Natural killer cell (primary cell): ENCODE results near the gene ILKAP. TPM values are rescaled to one million over a fixed set of nuclear protein-coding genes. Genes with fewer than 3 reads are reported as not detected.
A peak's percentile ranks its signal among the peaks of the same experiment; 100 is the strongest.

Experiments used
- ATAC-seq, 3 donors: fragments of 150-1000 bp in 2 of 3; fragments of 200-7000 bp in 1 of 3; cut with Tn5 transposase; 1 replicate in 1 of 3; 2 replicates in 2 of 3; pipeline ENCODE4 v1.10.0; 2021; ENCODE audit warnings: mild to moderate bottlenecking in 2 of 3, moderate library complexity in 2 of 3
- DNase-seq, 2 donors: peaks; one replicate each; pipeline versions ENCODE4 v3.0.0 to v3.0.0-alpha.2; 2013 to 2021; ENCODE audit warnings: mixed read lengths in 1 of 2
- H3K27ac ChIP-seq: one replicate; pipeline ENCODE4 v1.5.1; 2013; ENCODE audit warnings: mild to moderate bottlenecking, low read length
- H3K27me3 ChIP-seq: one replicate; pipeline ENCODE4 v1.6.1; 2013; ENCODE audit warnings: low read length; ENCODE audit not compliant: control insufficient read depth, insufficient read depth
- H3K36me3 ChIP-seq: one replicate; pipeline ENCODE4 v1.6.1; 2013; ENCODE audit warnings: low read length; ENCODE audit not compliant: control insufficient read depth, insufficient read depth
- H3K4me1 ChIP-seq: one replicate; pipeline ENCODE4 v1.6.1; 2013; ENCODE audit warnings: low read length; ENCODE audit not compliant: control insufficient read depth, insufficient read depth
- H3K4me3 ChIP-seq: one replicate; pipeline ENCODE4 v1.5.1; 2013; ENCODE audit warnings: low read length
- H3K9me3 ChIP-seq: one replicate; pipeline ENCODE4 v1.6.1; 2013; ENCODE audit warnings: low read length; ENCODE audit not compliant: control insufficient read depth, insufficient read depth
- H3K27ac Mint-ChIP-seq, 2 donors: one replicate each; pipeline ENCODE4 v1.8.0; 2022; ENCODE audit warnings: mild to moderate bottlenecking in 2 of 2, mixed read lengths in 2 of 2, moderate library complexity in 1 of 2
- H3K27me3 Mint-ChIP-seq, 2 donors: one replicate each; pipeline ENCODE4 v1.8.0; 2022; ENCODE audit warnings: low read depth in 2 of 2, mixed read lengths in 2 of 2
- H3K36me3 Mint-ChIP-seq: one replicate; pipeline ENCODE4 v1.8.0; 2022; ENCODE audit warnings: mixed read lengths
- H3K4me1 Mint-ChIP-seq, 2 donors: one replicate each; pipeline ENCODE4 v1.8.0; 2022; ENCODE audit warnings: mixed read lengths in 2 of 2
- H3K4me3 Mint-ChIP-seq: one replicate; pipeline ENCODE4 v1.8.0; 2022; ENCODE audit warnings: mild to moderate bottlenecking, moderate library complexity, mixed read lengths
- H3K9me3 Mint-ChIP-seq, 2 donors: one replicate each; pipeline ENCODE4 v1.8.0; 2022; ENCODE audit warnings: mixed read lengths in 2 of 2
- WGBS: methylation state at CpG from one replicate; pipeline ENCODE4 v1.1.7; 2013; ENCODE audit warnings: missing lambda C conversion rate; ENCODE audit not compliant: insufficient coverage; 5-methylcytosine and 5-hydroxymethylcytosine counted together
- intact Hi-C: fragments of 100-400 bp; cut with micrococcal nuclease; formaldehyde crosslinking; loops from one replicate; pipeline ENCODE4 v1.14.2; 2022
- total RNA-seq, 4 donors: library from RNA; stranded (reverse); fragments of 120-200 nt in 1 of 4; gene quantifications; one replicate each; pipeline versions ENCODE4 v1.2.3 to v1.2.4, GENCODE V29; 2013 to 2022
- TF ChIP-seq, protein P1 (sequence below): fragments of 200-600 bp; IDR thresholded peaks from one replicate; pipeline ENCODE4 v1.8.0; 2022; ENCODE audit warnings: antibody characterized with exemption

Gene ILKAP
- total RNA-seq, 3 donors from 2014 or later (not counting 1 experiment from before 2014, with no cell fraction given): 146 to 200 (median 183) TPM

DNA sequence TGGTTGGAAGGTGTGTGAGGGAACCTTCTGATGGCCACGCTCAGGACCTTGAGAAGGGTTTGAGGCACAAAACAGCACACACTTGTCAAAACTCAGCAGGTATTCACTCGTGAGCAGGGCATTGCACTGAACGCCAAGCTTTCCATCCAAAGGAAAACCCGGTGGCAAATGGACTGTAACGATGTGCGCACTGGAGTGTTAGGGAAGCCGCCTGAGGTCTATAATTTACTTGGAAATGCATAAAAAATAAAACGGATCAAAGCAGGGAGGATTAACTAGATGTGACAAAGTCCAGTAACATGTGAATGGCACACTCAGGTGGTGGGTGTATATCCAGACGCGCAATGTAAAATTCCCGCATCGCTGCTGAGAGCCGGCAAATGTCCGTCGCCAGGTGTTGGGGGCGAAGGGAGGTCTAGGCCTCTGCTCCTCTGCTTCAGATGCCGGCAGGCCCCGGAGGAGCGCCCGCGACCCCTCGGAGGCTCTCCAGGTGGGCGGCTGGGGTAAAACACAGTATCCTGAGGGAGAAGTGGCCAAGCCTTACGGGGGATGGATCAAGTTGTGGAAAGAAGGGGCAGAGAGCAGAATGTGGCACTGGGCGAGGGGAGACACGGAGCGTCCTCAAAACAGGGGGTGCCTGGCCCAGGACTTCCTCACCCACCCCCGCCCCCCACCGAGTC lies 21.0 kb upstream of the ILKAP start:
- Histone ChIP-seq H3K4me1 (no peaks in the 10 kb centered on the region), H3K4me3 (no peak overlapping the region), H3K27ac (no peak overlapping the region), H3K27me3 (no peaks in the 10 kb centered on the region), H3K36me3 (no peaks in the 10 kb centered on the region), H3K9me3 (no peaks in the 10 kb centered on the region)
- H3K36me3 Mint-ChIP-seq: no peaks in the 10 kb centered on the region
- H3K9me3 Mint-ChIP-seq: no peaks in the 10 kb centered on the region
- peaks cover 0 to 3% of the 10 kb centered on the region in 2 donors for H3K27me3 Mint-ChIP-seq
- TF ChIP-seq, protein P1, sequence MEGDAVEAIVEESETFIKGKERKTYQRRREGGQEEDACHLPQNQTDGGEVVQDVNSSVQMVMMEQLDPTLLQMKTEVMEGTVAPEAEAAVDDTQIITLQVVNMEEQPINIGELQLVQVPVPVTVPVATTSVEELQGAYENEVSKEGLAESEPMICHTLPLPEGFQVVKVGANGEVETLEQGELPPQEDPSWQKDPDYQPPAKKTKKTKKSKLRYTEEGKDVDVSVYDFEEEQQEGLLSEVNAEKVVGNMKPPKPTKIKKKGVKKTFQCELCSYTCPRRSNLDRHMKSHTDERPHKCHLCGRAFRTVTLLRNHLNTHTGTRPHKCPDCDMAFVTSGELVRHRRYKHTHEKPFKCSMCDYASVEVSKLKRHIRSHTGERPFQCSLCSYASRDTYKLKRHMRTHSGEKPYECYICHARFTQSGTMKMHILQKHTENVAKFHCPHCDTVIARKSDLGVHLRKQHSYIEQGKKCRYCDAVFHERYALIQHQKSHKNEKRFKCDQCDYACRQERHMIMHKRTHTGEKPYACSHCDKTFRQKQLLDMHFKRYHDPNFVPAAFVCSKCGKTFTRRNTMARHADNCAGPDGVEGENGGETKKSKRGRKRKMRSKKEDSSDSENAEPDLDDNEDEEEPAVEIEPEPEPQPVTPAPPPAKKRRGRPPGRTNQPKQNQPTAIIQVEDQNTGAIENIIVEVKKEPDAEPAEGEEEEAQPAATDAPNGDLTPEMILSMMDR: no peak
- WGBS: 97% methylated on average over 29 of the region's 29 CpGs
- H3K27ac Mint-ChIP-seq: no peak overlapping the region
- H3K4me1 Mint-ChIP-seq: peaks cover 6 to 16% of the 10 kb centered on the region in 2 donors
- intact Hi-C loops: no loop called here
- no peak for ATAC-seq
- DNase-seq: no peak
- no peak overlapping the region for H3K4me3 Mint-ChIP-seq

DNA sequence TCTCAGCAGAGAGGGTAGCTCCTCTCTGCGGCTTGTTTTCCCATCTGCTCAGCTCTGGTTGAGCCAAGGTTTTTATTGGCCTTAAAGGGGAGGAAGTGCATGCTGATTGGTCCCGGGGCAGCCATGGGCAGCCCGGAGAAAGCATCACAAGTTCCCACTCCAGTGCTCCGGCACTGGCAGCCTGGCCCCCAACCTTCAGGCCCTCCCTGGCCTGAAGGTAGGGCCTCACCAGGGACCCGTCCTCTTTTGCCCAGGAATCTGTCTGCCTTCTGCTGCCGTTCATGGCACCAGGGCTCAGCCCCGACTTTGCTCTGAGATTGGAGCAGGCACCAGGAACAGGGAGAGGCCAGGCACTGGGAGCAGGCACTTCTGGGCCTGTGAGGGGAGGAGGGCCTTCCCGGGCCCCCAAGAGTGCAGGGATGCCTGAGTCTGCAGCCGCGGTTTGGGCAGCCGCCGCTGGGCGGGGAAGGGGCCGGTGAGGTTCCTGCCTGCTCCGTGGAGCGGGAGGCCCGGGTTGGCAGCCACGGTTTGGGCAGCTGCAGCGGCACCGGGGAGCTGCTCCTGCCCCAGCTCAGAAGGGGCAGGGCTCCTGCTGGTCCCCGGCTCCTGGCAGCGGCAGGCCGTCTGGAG lies 17.5 kb upstream of the ILKAP start:
- TF ChIP-seq, protein P1: no peak
- H3K4me1 ChIP-seq: no peaks in the 10 kb centered on the region
- no peak overlapping the region for H3K27ac ChIP-seq
- peak in 1 of 2 donors; percentile 28 for DNase-seq
- H3K27me3 ChIP-seq: no peaks in the 10 kb centered on the region
- no peaks in the 10 kb centered on the region for H3K36me3 ChIP-seq
- H3K4me1 Mint-ChIP-seq: no peaks in the 10 kb centered on the region
- H3K9me3 Mint-ChIP-seq: no peaks in the 10 kb centered on the region
- H3K4me3 Mint-ChIP-seq: no peak overlapping the region
- no peak overlapping the region for H3K4me3 ChIP-seq
- ATAC-seq: peak in 1 of 3 donors; percentile 82
- no peaks in the 10 kb centered on the region for H3K27me3 Mint-ChIP-seq
- intact Hi-C loops: no loop called here
- WGBS: 84% methylated on average over 23 of the region's 23 CpGs
- peak overlapping the region in 1 of 2 donors; percentile 48 for H3K27ac Mint-ChIP-seq
- no peaks in the 10 kb centered on the region for H3K9me3 ChIP-seq
- no peaks in the 10 kb centered on the region for H3K36me3 Mint-ChIP-seq

DNA sequence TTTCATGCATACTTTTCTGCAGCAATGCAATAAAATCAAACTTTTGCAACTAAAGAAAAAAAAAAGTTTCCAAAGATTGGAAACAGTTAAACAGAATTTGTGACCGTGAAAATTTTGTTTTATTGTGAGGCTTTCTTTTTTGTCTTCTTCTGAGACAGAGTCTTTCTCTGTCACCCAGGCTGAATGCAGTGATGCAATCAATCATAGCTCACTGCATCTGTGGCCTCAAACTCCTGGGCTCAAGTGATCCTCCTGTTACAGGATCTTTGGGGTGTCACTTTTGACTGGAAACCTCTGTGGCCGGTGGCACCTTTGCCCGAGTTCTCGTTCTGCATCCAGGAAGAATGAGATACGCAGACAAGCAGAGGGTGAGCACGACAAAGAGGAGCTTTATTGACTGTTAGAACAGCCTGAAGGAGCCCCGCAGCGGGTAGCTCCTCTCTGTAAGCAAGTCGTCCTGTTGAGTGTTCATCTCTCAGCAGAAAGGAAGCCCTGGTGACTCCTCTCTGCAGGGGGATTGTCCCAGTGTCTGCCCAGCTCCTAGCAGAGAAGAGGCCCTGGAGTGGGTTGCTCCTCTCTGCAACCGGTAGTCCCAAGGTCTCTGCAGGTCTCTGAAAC lies 16.9 kb upstream of the ILKAP start:
- Histone ChIP-seq H3K27ac (no peak overlapping the region), H3K27me3 (no peaks in the 10 kb centered on the region), H3K36me3 (no peaks in the 10 kb centered on the region), H3K4me3 (no peak overlapping the region), H3K4me1 (no peaks in the 10 kb centered on the region), H3K9me3 (no peaks in the 10 kb centered on the region)
- H3K27ac Mint-ChIP-seq: peak overlapping the region in 1 of 2 donors; percentile 48
- TF ChIP-seq, protein P1: no peak
- DNase-seq (no peak), ATAC-seq (peak in 1 of 3 donors; percentile 55)
- H3K9me3 Mint-ChIP-seq: no peaks in the 10 kb centered on the region
- H3K4me3 Mint-ChIP-seq: no peak overlapping the region
- H3K4me1 Mint-ChIP-seq: no peaks in the 10 kb centered on the region
- WGBS: 94% methylated on average over 10 of the region's 10 CpGs
- H3K36me3 Mint-ChIP-seq: no peaks in the 10 kb centered on the region
- intact Hi-C loops: no loop called here
- peaks cover 0 to under 1% of the 10 kb centered on the region in 2 donors for H3K27me3 Mint-ChIP-seq
